Choroid plexus epithelial cell (primary cell): ENCODE results near the gene FOXC2.

Experiments
- DNase-seq: peaks from one replicate; pipeline ENCODE4 v3.0.0-alpha.2; 2010; ENCODE audit warnings: low read depth
- H3K4me3 ChIP-seq: 2 replicates; pipeline ENCODE4 v1.5.1; 2011; ENCODE audit warnings: low read depth, mild to moderate bottlenecking, control low read depth, low read length, moderate library complexity
- CTCF ChIP-seq: conservative IDR thresholded peaks from 2 replicates; pipeline ENCODE4 v1.5.1; 2011; ENCODE audit warnings: low read depth, mild to moderate bottlenecking, control low read depth, inconsistent platforms, low read length, moderate library complexity

Gene FOXC2

GRCh38 chr16:86562356-86562755 is 4.3 kb upstream of the FOXC2 start:
- no peak for TF ChIP-seq CTCF
- H3K4me3 ChIP-seq: no peak overlapping the region
- DNase-seq: no peak

- DNase-seq: peak; percentile 96
- peak; percentile 100 for TF ChIP-seq CTCF
- peak overlapping the region; percentile 59 for H3K4me3 ChIP-seq
Observed at GRCh38 chr16:86563469-86564345, 2.9 kb upstream of the FOXC2 start.

DNA sequence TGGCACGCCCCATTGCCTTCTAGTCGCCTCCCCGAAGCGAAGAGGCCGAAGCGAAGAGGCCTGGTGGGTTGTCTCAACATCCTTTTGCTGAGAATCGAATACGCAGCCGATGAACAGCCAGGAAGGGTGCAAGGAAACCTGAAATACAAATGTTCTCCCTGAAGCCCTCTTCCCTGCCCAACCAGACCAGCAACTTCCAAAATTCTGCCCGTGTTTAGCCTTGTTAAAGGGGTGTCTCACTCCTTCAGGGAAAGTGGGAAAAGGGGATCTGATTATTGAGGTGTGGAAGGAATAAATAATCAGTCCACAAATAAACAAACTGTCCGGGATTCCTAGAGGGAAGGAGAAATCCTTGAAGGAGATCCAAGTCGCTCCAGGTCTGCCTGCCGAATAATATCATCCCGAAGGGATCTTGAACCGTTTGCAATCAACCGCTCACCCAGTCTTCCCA is 1.4 kb upstream of the FOXC2 start:
- TF ChIP-seq CTCF: no peak
- peak overlapping the region; percentile 91 for H3K4me3 ChIP-seq
- DNase-seq: peak; percentile 63

DNA sequence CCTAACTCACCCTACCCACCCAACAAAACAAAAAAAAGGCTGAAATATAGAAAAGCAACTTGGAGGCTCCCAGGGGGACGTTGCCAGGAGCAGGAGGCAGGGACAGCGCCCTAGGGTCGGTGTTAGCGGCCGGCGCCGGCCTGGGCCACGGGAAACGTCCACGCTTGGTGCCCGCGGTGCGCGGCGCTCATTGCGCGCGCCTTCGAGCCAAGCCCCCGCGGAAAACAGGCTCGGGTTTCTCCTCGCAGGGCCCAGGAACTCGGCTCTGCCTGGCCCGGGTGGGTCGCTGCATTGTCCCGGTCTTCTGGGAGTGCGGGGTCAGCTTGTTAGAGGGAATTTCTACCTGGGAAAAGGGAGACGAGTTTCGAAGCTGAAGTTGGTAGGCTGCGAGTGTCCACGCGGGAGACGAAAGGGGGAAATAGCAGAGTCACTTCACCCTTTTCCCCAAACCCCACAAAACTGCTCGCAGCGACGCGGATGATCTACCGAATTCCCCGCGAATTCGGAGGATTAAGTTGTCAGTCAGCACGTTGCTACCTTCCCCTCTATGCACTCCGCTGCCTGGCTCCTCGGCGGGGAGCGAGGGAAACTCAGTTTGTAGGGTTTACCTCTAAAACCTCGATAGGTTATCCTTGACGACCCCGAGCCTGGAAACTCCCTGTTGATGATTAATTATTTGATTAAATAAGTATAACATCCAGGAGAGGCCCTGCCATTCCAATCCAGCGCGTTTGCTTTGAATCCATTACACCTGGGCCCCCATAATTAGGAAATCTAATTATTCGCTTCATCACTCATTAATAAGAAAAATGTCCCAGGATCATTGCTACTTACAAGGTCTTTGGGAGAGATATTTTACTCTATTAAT is 751 bp upstream of the FOXC2 start:
- no peak for TF ChIP-seq CTCF
- DNase-seq: peak; percentile 58
- peak overlapping the region; percentile 91 for H3K4me3 ChIP-seq

GRCh38 chr16:86566966-86567700 is 504 bp downstream of the FOXC2 start:
- H3K4me3 ChIP-seq: peak overlapping the region; percentile 91
- peak; percentile 83 for DNase-seq
- TF ChIP-seq CTCF: no peak

GRCh38 chr16:86567701-86568581 is 1.3 kb downstream of the FOXC2 start:
- TF ChIP-seq CTCF: no peak
- DNase-seq: peak; percentile 45
- H3K4me3 ChIP-seq: peak overlapping the region; percentile 91
